Astrocyte (in vitro differentiated cells and primary cell): ENCODE data around the gene RPS6KL1.

ENCODE experiments used
- EZH2 ChIP-seq: IDR thresholded peaks from 2 replicates; pipeline ENCODE4 v1.6.1; 2012; ENCODE audit warnings: mild to moderate bottlenecking, low read length, inconsistent platforms; ENCODE audit not compliant: insufficient read depth
- TF ChIP-seq, protein P1 (sequence below): IDR thresholded peaks from 2 replicates; pipeline ENCODE4 v1.5.1; 2011; ENCODE audit warnings: low read depth, mild to moderate bottlenecking, inconsistent platforms, low read length, moderate library complexity; ENCODE audit not compliant: insufficient read depth

DNA sequence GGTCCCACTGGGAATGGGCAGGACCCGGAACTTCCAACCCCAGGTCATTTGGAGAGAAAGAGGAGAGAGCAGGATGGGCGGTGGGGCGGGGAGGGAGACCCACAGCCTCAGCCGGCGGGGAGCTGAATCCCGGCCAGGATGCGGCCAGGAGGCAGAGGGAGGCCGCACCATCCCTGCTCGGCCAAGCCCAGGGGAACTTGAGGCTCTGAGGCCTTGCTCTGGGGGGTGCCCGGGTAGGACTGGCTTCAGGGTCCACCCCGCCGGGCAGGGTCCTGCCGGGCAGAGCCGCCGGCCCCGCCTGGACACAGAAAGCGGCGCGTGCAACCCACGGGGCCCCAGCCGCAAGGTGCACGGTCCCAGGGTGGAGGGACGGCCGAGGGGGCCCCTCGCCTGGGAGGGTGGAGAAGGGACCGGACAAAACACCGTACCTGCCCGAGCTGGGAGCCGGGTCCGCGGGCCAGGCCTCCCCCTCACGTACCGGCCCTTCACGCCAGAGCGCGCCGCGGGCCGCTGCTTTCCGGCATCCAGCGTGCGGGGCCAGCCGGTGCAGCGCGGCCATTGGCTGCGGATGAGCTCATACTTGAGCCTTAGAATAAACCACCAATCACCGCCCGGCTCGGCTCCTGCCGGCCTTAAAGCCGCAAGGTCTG is at the start of gene RPS6KL1:
- TF ChIP-seq, protein P1, sequence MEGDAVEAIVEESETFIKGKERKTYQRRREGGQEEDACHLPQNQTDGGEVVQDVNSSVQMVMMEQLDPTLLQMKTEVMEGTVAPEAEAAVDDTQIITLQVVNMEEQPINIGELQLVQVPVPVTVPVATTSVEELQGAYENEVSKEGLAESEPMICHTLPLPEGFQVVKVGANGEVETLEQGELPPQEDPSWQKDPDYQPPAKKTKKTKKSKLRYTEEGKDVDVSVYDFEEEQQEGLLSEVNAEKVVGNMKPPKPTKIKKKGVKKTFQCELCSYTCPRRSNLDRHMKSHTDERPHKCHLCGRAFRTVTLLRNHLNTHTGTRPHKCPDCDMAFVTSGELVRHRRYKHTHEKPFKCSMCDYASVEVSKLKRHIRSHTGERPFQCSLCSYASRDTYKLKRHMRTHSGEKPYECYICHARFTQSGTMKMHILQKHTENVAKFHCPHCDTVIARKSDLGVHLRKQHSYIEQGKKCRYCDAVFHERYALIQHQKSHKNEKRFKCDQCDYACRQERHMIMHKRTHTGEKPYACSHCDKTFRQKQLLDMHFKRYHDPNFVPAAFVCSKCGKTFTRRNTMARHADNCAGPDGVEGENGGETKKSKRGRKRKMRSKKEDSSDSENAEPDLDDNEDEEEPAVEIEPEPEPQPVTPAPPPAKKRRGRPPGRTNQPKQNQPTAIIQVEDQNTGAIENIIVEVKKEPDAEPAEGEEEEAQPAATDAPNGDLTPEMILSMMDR = no peak
- no peak for TF ChIP-seq EZH2
